Stimulated activated CD4-positive, alpha-beta T cell treated with anti-CD3 and anti-CD28 coated beads, Interleukin-4, amount 100 ng/mL, for 4 hours (primary cell): ENCODE results near the gene POT1.

Experiments
- DNase-seq, 2 experiments: peaks; one replicate each; pipeline ENCODE4 v3.0.0-alpha.2; 2020

Gene POT1

DNA sequence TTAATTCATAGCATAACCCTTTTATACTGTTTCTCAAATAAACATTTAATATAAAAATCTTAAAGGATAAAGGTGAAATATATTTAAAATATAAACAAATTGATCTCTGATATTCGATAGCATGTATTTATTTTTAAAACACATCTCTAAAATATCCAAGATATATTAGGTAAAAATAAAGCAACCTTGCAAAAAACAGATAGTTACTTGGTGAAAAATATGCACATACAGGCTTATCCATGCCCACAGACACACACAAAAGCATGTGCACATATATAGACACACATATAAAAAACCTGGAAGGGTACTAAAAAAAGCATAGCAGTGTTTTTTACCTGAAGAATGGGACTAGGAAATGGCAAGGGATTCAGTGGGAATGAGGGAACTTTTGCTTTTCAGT, 19.8 kb downstream of the POT1 start:
- DNase-seq = no peak

- no peak for DNase-seq
Measured at GRCh38 chr7:124908259-124908658, 21.4 kb downstream of the POT1 start.

DNA sequence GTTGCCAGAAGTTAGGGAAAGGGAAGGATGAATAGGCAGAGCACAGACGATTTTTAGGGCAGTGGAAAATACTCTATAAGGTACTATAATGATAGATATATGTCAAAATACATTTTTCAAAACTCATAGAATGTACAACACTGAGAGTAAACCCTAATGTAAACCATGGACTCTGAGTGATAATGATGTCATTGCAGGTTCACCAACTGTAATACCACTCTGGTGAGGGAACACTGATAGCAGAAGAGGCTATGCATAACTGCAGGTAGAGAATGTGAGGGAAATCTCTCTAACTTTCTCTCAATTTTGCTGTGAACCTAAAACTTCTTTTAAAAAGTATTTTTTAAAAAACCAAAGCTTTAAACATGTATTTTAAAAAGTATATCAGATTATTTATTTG, 22.1 kb downstream of the POT1 start:
- DNase-seq = no peak

DNA sequence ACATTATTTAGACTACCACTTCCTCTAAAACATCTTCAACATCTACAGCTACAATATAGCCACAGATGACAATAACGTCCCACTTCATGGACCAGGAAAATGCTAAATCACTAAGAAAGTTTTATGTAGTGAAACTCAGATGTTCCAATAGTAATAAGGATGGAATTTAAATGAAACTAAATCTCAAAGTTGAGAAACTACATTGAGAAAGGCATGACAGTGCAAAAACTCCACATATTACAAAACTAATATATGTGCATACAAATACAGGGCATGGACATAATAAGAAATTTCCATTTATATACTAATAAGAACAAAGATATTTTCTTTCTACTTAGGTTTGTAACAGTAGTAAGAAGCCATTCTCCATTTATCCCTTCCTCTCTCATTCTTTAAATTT, 31.1 kb downstream of the POT1 start:
- no peak for DNase-seq

DNA sequence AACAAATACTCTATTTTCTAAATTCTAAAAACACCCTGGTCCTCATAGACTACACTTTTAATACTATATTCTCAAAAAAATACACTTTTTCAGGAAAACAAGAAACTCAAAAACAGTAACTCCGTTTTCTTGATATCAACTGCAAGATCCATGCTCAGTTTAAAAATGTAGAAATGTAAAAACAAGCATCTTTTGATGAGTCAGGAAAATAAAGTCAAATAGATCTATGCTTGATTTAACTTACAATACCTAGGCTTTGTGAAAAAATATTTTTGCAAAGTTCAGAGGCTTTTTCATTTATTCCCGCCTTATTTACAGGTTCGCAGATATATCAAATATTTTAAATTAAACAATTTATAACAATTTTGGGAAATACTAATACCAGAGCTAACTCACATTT, 33.6 kb downstream of the POT1 start:
- no peak for DNase-seq

DNA sequence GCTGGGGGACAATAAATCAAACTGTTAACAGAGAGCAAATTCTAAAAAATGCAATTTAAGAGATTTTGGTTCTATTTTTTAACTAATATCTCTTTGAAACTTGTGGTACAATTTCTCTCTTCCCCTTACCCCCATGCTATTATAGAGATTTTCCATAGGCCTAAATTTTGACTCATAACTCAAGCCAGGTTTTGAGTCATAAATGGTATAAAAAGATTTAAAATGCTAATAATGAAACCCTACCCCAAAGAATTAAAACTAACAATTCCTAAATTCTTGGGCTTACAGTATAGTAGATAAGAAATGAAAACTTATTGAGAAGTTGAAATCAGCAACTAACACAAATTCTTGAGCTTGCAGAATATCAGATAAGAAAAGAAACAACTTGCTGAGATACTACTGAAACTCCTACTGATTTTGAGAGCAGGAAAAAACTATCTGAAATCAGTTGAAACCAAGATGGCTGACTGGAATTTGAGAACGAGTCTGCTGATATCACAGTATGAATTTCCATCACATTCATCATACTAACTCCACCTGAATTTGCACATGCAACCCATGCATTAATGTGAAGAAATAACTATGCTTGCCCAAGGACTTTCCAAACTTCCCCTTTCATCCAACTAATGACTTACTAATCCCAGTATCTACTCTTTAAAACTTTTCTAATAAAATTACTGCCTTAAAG, 36.3 kb downstream of the POT1 start:
- no peak for DNase-seq

DNA sequence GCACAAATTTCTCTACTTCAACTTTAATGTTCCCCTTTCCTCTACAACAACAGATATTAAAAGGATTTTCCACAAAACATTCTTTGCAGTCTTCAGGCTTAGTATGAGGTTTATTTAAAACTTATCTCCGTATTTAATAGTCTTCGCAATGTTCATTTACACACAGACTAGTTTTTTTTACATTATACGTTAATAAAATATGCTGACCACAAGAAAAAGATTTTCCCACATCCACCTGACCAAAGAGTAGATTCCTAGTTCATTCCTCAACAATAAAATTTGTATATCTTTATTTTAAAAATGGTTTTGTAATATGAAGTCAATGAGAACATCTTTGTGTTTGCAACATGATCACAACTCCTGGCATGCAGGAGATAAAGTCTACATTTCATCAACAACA, 42.4 kb downstream of the POT1 start:
- DNase-seq = no peak

DNA sequence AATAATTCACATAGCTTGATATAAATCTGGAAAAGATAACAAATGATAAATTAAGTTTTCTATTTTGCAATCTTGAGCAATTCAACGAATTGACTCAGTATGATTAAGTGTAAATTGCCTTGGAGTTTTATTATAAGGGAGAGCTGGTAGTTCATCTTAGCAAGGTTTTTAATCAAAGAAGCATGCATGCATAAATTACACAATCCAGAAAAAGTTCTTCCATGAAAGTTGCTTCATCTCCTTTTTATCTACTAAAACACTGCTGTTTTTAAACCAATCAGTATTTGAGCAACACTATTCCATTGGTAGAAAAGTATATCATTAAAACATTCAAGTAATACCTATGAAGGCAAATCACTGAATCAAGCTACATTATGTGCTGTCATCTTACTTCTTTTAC, 47.6 kb downstream of the POT1 start:
- DNase-seq = no peak

- DNase-seq = no peak
Measured at GRCh38 chr7:124879771-124880170, 49.9 kb downstream of the POT1 start.

DNA sequence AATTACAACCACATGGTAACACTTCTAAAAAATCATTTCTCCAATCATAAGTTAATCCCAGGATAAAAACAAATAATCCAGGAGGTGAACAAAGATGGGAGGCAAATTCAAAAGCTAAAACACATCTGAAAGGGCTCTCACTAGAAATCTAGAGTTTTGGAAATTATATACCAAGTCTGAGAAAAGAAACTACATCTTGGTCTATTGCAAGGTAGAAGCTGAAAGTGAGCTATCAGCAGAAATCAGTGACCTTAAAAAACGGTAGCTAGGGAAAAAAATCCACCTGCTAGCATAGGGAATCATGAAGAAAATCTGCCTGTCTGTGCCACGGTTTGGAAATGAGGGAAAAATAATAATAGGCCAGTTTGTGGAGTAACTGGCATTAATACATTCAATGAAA, 50.5 kb downstream of the POT1 start:
- no peak for DNase-seq

- no peak for DNase-seq
Measured at GRCh38 chr7:124874644-124875163, 54.9 kb downstream of the POT1 start.

DNA sequence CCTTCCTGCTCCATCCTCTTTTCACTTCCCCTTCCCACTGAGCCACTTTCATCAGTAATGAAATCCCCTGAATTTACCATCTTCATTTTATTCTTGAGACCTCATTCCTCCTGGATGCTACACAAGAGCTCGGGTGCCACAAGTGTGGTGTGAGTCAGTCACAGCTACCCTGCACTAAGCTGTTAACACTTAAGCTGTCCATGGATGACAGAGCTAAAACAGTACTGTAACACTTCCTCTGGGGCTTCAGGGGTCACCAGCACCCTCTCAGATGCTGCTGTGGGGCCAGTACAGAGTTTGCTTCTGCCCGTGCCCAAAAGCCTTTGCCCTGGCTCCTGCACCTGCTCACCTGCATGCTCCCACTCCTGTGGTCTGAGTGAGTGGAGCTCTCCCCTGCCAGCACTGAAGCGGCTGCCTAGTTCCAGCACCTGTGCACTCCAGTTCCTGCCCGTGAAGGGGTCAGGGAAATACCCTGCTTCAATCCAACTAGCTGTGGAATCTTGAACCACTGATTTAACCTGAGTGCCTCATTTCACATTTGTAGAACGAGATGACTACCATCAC, 71.9 kb downstream of the POT1 start:
- no peak for DNase-seq

- no peak for DNase-seq
Measured at GRCh38 chr7:124856299-124856888, 73.2 kb downstream of the POT1 start.

- DNase-seq = no peak
Measured at GRCh38 chr7:124843336-124843735, 86.3 kb downstream of the POT1 start.

DNA sequence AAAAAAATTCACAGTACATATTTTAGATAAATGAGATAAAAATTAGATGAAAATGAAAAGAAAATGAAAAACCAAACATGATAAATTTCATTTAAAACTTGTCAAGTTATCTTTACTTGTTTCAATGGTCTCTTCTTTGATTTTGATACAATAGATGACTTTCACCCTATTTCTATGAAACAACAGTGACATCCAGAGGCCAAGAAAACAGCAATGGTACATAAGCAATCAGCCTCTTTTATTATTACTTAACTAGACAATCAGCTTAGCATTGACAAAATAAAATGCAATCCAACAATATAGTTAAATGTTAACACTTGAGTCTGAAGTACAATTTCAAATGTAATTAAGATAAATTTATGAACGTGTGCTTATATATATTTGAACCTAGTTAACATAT, 89.2 kb downstream of the POT1 start:
- no peak for DNase-seq

DNA sequence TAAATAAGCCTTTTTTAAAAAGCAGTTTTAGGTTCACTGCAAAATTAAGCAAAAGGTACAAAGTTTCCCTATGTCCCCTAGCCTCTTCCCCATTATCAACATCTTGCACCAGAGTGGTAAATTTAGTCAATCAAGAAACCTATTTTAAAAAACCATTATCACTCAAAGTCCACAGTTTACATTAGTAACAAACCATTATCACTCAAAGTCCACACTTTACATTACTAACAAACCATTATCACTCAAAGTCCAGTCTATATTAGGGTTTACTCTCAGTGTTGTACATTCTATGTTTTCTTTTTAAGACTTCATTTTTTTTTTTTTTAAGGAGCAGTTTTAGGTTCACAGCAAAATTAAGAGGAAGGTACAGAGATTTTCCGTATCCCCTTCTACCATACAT, 89.9 kb downstream of the POT1 start:
- DNase-seq = no peak

DNA sequence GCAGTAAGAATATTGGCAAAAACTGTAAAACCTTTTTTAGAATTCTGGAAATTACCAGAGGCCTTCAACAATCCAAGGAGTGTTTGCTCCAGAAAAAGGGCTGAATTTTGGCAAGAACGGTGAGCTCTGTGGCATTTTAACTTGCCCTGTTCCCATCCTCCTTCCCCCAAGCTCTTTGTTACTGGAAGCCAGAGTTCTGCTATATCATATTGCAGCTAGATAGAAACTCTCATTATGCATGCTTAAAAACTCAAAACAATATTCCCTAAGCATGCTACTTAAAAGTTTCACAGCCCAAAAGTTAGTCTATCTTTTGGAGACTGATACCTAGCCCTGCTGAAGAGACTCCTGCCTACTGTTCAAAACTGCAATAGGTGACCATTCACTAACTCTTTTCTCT, 93.5 kb downstream of the POT1 start:
- DNase-seq = no peak

- no peak for DNase-seq
Measured at GRCh38 chr7:124818807-124819206, 110.8 kb downstream of the POT1 start.

- DNase-seq = no peak
Measured at GRCh38 chr7:124813994-124814798, 115.4 kb downstream of the POT1 start.

DNA sequence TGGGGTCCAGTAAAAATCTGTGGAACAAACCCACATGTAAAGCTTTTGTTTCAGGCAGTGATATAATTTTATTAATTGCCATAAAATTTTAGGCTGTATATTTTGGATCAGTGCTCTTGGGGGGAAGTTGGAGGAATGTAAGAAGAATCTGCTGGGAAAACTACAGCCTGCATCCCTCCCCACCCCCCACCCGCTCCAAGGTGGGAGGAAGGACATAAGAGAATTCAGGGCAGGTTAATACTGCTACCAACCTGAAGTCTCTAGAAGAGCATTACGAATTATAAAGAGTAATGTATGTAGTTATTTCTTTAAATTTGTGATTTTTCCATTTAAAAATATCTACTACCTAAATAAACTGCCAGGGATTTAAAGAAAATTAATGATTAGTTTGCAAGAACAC, 116.9 kb downstream of the POT1 start:
- no peak for DNase-seq

DNA sequence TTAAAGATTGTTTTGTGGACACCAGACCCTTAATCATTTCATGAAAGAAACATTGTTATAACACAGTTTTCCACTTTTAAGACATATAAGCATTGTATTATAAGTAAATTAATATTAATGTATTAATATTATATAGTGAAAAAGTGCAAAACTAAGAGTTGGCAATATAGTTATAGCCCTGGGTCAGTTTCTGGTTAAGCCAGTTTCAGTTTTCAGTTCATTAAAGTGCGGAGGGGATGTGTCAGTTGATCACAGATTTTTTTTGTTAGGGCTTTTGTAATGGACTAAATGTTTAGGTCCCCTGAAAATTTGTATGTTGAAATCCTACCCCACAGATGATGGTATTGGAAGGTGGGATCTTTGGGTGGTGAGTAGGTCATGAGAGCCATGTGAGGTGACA, 118.3 kb downstream of the POT1 start:
- no peak for DNase-seq

DNA sequence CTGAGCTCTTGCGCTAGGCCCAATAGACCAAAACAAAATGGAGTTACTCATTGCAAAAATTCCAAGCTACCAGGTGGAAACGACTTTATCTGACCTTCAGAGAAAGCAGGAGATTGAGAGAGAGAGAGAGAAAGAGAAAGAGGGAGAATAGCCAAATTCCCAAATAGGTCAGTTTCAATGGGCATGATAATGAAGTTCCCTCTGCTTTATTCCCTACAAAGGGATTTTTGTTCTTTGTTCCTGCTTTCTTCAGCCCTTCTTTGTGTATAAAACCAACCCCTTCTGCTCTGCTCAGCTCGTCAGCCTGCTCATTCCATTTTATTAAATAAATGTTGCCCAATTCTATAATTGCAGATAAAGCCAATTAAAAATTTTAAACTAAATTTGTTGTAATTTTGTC, 119.0 kb downstream of the POT1 start:
- no peak for DNase-seq

DNA sequence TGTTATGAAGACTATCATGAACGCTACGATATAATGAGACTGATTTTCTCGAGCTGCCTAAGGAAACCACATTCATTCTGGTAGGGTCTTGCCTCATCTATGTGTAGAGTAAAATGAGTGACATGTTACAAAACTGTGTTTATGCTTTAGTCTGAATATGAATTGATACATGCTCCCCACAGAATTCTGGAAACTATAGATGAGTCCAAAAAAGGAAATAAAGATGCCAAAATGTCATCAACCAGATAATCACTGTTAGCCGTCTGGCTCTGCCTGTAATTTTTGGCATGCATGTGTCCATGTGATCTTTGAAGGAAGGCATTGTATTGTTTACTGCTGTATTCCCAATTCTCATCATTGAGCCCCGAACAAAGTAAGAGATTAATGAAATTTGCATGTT, 121.4 kb downstream of the POT1 start:
- no peak for DNase-seq
